Subcutaneous preadipocyte (primary cell): ENCODE results near the gene EGFLAM. TPM values are rescaled to one million over a fixed set of nuclear protein-coding genes. Genes with fewer than 3 reads are reported as not detected.

Experiments used
- small RNA-seq: library from RNA; depleted of rRNA; stranded (forward); fragments of <200 nt; gene quantifications from one replicate; pipeline ENCODE3, GENCODE V24; 2012
- total RNA-seq: library from RNA; depleted of rRNA; stranded (reverse); fragments of >200 nt; gene quantifications from 2 replicates; pipeline ENCODE4 v1.2.3, GENCODE V29; 2012

The EGFLAM gene
- total RNA-seq, result 12.9 and 18.2 TPM in 2 replicates

DNA sequence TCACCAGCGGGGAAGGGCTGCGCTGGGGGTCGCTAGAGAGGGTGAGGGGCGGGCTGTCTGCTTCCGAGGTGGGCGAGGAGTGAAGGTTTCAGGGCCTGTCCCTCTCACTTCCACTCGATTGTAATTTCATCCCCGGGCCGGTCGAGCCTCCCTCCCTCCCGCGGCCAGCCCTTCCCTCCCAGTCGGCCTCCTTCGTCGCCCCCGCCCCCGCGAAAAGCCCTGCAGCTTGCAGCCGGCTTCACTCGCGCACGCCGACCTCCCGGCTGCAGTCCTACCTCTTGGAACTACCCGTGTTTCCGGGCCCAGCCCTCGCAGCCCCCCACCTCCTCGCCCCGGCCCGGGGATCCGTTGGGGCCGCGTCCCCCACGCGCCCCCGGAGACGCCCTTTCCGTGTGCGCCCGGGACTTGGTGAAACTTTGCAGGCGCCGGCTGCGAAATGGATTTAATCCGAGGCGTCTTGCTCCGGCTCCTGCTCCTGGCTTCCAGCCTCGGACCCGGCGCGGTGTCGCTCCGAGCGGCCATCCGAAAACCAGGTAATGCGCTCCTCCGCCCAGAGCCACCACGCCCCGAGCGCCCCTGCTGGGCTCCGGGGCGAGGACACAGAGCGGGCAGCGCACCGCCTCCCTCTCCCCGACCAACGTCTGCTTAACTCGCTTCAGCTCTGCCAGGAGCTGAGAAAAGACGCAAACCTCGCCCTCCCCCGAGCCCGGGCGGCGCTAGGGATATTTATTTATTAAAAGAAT, at the start of gene EGFLAM:
Gene EGFLAM (plus strand): TSS at position 241 of the 743 bp plus-strand sequence. CDS start 196 bp downstream, at position 437.

Small RNA genes lying within 50 kb of the gene (small RNA-seq; reads per million reads assigned to genes)
- gene AC091839.1, result not detected
